H1 (cell line): ENCODE results near the gene HES4. TPM values are rescaled to one million over a fixed set of nuclear protein-coding genes. Genes with fewer than 3 reads are reported as not detected.

ENCODE experiments used
- CTCF ChIA-PET: fragments of 300-600 bp; sonication (Branson Sonifier 250); formaldehyde crosslinking; loops from one replicate; lab custom pipeline; 2021; ENCODE audit not compliant: partially characterized antibody; lab: Charles Lee
- POLR2A ChIA-PET: fragments of 300-600 bp; sonication (Branson Sonifier 250); formaldehyde crosslinking; loops from one replicate; lab custom pipeline; 2021; ENCODE audit warnings: inconsistent platforms; ENCODE audit not compliant: partially characterized antibody; lab: Charles Lee
- DNase-seq, 2 experiments: peaks; one replicate each; pipeline versions ENCODE4 v3.0.0 to v3.0.0-alpha.2; 2010 to 2022; ENCODE audit warnings: low spot score in 2 of 2, low read depth in 1 of 2, mixed read lengths in 1 of 2
- FAIRE-seq: peaks from 2 replicates; lab custom pipeline; 2011; peaks lifted over from hg19 to GRCh38; lab: Jason Lieb, UNC
- H2AFZ ChIP-seq: 2 replicates; pipeline ENCODE4 v1.8.1; 2012; ENCODE audit warnings: low read length, inconsistent platforms
- H2AK5ac ChIP-seq: 2 replicates; pipeline ENCODE4 v1.6.1; 2013; ENCODE audit warnings: low read depth, low read length
- H2BK120ac ChIP-seq: replicated peaks from 2 replicates; pipeline ENCODE3; 2013; ENCODE audit warnings: low read depth, low read length, inconsistent platforms
- H2BK12ac ChIP-seq: 2 replicates; pipeline ENCODE4 v1.6.1; 2013; ENCODE audit warnings: low read depth, low read length
- H2BK15ac ChIP-seq: 2 replicates; pipeline ENCODE4 v1.6.1; 2013; ENCODE audit warnings: low read length
- H2BK20ac ChIP-seq: 2 replicates; pipeline ENCODE4 v1.6.1; 2013; ENCODE audit warnings: low read length
- H2BK5ac ChIP-seq: 2 replicates; pipeline ENCODE4 v1.6.1; 2013; ENCODE audit warnings: low read depth, low read length
- H3K14ac ChIP-seq: 2 replicates; pipeline ENCODE4 v1.6.1; 2013; ENCODE audit warnings: inconsistent platforms; ENCODE audit not compliant: insufficient read length
- H3K18ac ChIP-seq: 2 replicates; pipeline ENCODE4 v1.6.1; 2013; ENCODE audit warnings: low read length; ENCODE audit errors: extremely low read depth
- H3K23ac ChIP-seq: 2 replicates; pipeline ENCODE4 v1.6.1; 2013; ENCODE audit warnings: inconsistent platforms; ENCODE audit not compliant: insufficient read length
- H3K23me2 ChIP-seq: 2 replicates; pipeline ENCODE4 v1.6.1; 2013; ENCODE audit warnings: low read depth, low read length
- H3K27ac ChIP-seq: 2 replicates; pipeline ENCODE4 v1.6.1; 2011; ENCODE audit warnings: low read depth, low read length, inconsistent platforms
- H3K27me3 ChIP-seq, 4 experiments: replicated peaks in 1 of 4; 1 replicate in 1 of 4; 2 replicates in 3 of 4; pipeline versions ENCODE4 v1.6.1 to v1.8.1; 2011 to 2013; ENCODE audit warnings: low read length in 3 of 4, mild to moderate bottlenecking in 3 of 4, inconsistent platforms in 2 of 4, mixed read lengths in 2 of 4, moderate library complexity in 1 of 4; ENCODE audit not compliant: control insufficient read depth in 3 of 4, insufficient read depth in 3 of 4; ENCODE audit errors: extremely low read depth in 1 of 4
- H3K36me3 ChIP-seq, 4 experiments: 2 replicates each; pipeline versions ENCODE4 v1.6.1 to v1.8.1; 2011 to 2013; ENCODE audit warnings: mild to moderate bottlenecking in 4 of 4, low read length in 3 of 4, moderate library complexity in 2 of 4, control low read depth in 1 of 4, inconsistent platforms in 1 of 4; ENCODE audit not compliant: insufficient read depth in 4 of 4, control insufficient read depth in 2 of 4
- H3K4ac ChIP-seq: replicated peaks from 2 replicates; pipeline ENCODE3; 2013; ENCODE audit warnings: low read length, low read depth, mixed read lengths, inconsistent platforms; ENCODE audit not compliant: insufficient read length
- H3K4me1 ChIP-seq, 4 experiments: replicated peaks in 1 of 4; 1 replicate in 1 of 4; 2 replicates in 3 of 4; pipeline versions ENCODE4 v1.6.1 to v1.8.1; 2011 to 2013; ENCODE audit warnings: low read length in 3 of 4, inconsistent platforms in 2 of 4, mixed read lengths in 1 of 4; ENCODE audit not compliant: insufficient read depth in 4 of 4, control insufficient read depth in 3 of 4
- H3K4me2 ChIP-seq, 2 experiments: 2 replicates each; pipeline versions ENCODE4 v1.6.1 to v1.8.1; 2011 to 2013; ENCODE audit warnings: low read depth in 2 of 2, low read length in 2 of 2, control low read depth in 1 of 2, inconsistent platforms in 1 of 2, mild to moderate bottlenecking in 1 of 2; ENCODE audit not compliant: insufficient read depth in 1 of 2
- H3K4me3 ChIP-seq, 4 experiments: fragments of 200-600, 300-600 bp in 1 of 4; sonication (generic), shearing (Covaris generic), sonication (Bioruptor Twin) in 1 of 4; 2 replicates each; pipeline versions ENCODE4 v1.5.1 to v1.8.1; 2011 to 2016; ENCODE audit warnings: low read length in 4 of 4, low read depth in 3 of 4, control low read depth in 2 of 4, inconsistent platforms in 2 of 4, mild to moderate bottlenecking in 2 of 4, mixed read lengths in 1 of 4, moderate library complexity in 1 of 4; ENCODE audit not compliant: insufficient read depth in 2 of 4; ENCODE audit errors: extremely low read depth in 1 of 4
- H3K56ac ChIP-seq: replicated peaks from 2 replicates; pipeline ENCODE3; 2013; ENCODE audit warnings: low read depth, mild to moderate bottlenecking, mixed read lengths, low read length, inconsistent platforms; ENCODE audit not compliant: insufficient read length
- H3K79me1 ChIP-seq: 2 replicates; pipeline ENCODE4 v1.6.1; 2013; ENCODE audit warnings: low read depth, low read length, control low read depth
- H3K79me2 ChIP-seq, 2 experiments: 2 replicates each; pipeline versions ENCODE4 v1.6.1 to v1.8.1; 2012 to 2013; ENCODE audit warnings: low read length in 2 of 2, mild to moderate bottlenecking in 2 of 2, inconsistent platforms in 1 of 2; ENCODE audit not compliant: insufficient read depth in 2 of 2, control insufficient read depth in 1 of 2
- H3K9ac ChIP-seq, 4 experiments: replicated peaks in 1 of 4; 1 replicate in 1 of 4; 2 replicates in 3 of 4; pipeline versions ENCODE4 v1.6.1 to v1.8.1; 2011 to 2013; ENCODE audit warnings: low read depth in 3 of 4, low read length in 3 of 4, control low read depth in 2 of 4, mild to moderate bottlenecking in 2 of 4, moderate library complexity in 2 of 4, inconsistent platforms in 1 of 4; ENCODE audit errors: extremely low read depth in 1 of 4
- H3K9me3 ChIP-seq, 2 experiments: 2 replicates each; pipeline versions ENCODE4 v1.6.1 to v1.8.1; 2012 to 2013; ENCODE audit warnings: mild to moderate bottlenecking in 2 of 2, moderate library complexity in 2 of 2, control low read depth in 1 of 2, inconsistent platforms in 1 of 2, low read depth in 1 of 2, low read length in 1 of 2, mixed read lengths in 1 of 2; ENCODE audit not compliant: insufficient read depth in 2 of 2
- H4K20me1 ChIP-seq, 2 experiments: replicated peaks in 1 of 2; 2 replicates each; pipeline versions ENCODE3 to v1.8.1; 2011 to 2013; ENCODE audit warnings: inconsistent platforms in 2 of 2, low read length in 2 of 2, mild to moderate bottlenecking in 1 of 2; ENCODE audit not compliant: insufficient read depth in 2 of 2, control insufficient read depth in 1 of 2
- H4K5ac ChIP-seq: 2 replicates; pipeline ENCODE4 v1.6.1; 2013; ENCODE audit warnings: low read length, low read depth, mixed read lengths, inconsistent platforms; ENCODE audit not compliant: insufficient read length
- H4K8ac ChIP-seq: 2 replicates; pipeline ENCODE4 v1.8.0; 2013; ENCODE audit warnings: mild to moderate bottlenecking, moderate library complexity, low read length, inconsistent platforms; ENCODE audit not compliant: insufficient read depth; ENCODE audit errors: extremely low read depth
- H4K91ac ChIP-seq: replicated peaks from 2 replicates; pipeline ENCODE3; 2013; ENCODE audit warnings: low read length, mixed read lengths, inconsistent platforms; ENCODE audit not compliant: insufficient read length
- ASH2L ChIP-seq: fragments of 200-600, 300-600 bp; sonication (generic); IDR thresholded peaks from one replicate; pipeline ENCODE4 v1.7.1; 2017; ENCODE audit warnings: low read length
- BCL11A ChIP-seq, 2 experiments: IDR thresholded peaks; one replicate each; pipeline ENCODE4 v1.6.1; 2011; ENCODE audit warnings: low read depth in 2 of 2, low read length in 2 of 2, mild to moderate bottlenecking in 2 of 2
- BRCA1 ChIP-seq: IDR thresholded peaks from 2 replicates; pipeline ENCODE4 v1.6.1; 2012; ENCODE audit warnings: low read depth, low read length, improper control_type of control experiment
- HDAC6 ChIP-seq: IDR thresholded peaks from one replicate; pipeline ENCODE4 v1.7.1; 2012; ENCODE audit warnings: low read depth, mild to moderate bottlenecking, inconsistent platforms, low read length, moderate library complexity
- KDM1A ChIP-seq: fragments of 200-600, 300-600 bp; sonication (generic); IDR thresholded peaks from 2 replicates; pipeline ENCODE4 v1.7.1; 2016; ENCODE audit warnings: mild to moderate bottlenecking, low read length, borderline replicate concordance
- WGBS, 2 experiments: shearing (Covaris generic) in 1 of 2; methylation state at CpG; one replicate each; pipeline versions ENCODE4 v1.1.6 to v1.1.7; 2013 to 2015; ENCODE audit warnings: low lambda C conversion rate in 2 of 2, mixed read lengths in 2 of 2, inconsistent platforms in 1 of 2, low coverage in 1 of 2, missing lambda C conversion rate in 1 of 2; ENCODE audit not compliant: insufficient replicate concordance in 2 of 2, insufficient coverage in 1 of 2, insufficient read length in 1 of 2; ENCODE audit errors: extremely low coverage in 1 of 2, missing lambda C conversion rate in 1 of 2; 5-methylcytosine and 5-hydroxymethylcytosine counted together
- polyA plus RNA-seq, 7 experiments: library from polyadenylated mRNA; depleted of rRNA in 3 of 7; stranded (reverse) in 5 of 7; unstranded in 2 of 7; fragments of >200 nt in 5 of 7; fragments of 200-250 nt in 2 of 7; gene quantifications; 1 replicate in 5 of 7; 2 replicates in 1 of 7; 4 replicates in 1 of 7; pipeline versions ENCODE4 v1.2.1 to v1.2.3, GENCODE V29; 2011 to 2013; ENCODE audit warnings: missing spikeins in 2 of 7, mixed read lengths in 2 of 7
- total RNA-seq: library from RNA; stranded (reverse); fragmentation: NEBNext Ultra II Directional; extraction: Animal tissue kit (Norgen Biotek cat#: 25700); gene quantifications from 2 replicates; pipeline ENCODE4 v1.2.1, GENCODE V29; 2021
- TF ChIP-seq, protein P1 (sequence below): IDR thresholded peaks from 2 replicates; pipeline ENCODE4 v1.6.1; 2012; ENCODE audit warnings: low read length, inconsistent platforms

HES4 gene
- total and polyA plus RNA-seq, 2 of the 8 experiments (the other 6 are each of a cell fraction or from before 2014, with no cell fraction given): 2.8 to 3.5 TPM

DNA sequence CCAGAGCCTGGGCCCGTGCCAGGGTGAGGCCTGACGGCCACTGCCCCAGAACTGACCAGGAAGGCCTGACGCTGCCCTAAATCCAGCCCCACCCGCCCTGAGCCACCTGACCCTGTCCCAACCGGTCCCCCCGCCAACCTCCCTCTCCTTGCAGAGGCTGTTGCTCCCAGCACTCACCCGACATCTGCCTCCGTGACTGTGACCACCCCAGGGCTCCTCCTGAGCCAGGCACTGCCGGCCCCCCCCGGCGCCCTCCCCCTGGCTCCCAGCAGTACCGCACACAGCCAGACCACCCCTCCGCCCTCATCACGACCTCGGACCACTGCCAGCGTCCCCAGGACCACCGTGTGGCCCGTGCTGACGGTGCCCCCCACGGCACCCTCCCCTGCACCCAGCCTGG lies 46.3 kb upstream of the HES4 start:
- H3K14ac ChIP-seq: no peak overlapping the region
- H3K56ac ChIP-seq: no peak overlapping the region
- no peak overlapping the region for H3K23ac ChIP-seq
- no peak overlapping the region for H2BK12ac ChIP-seq
- H2BK5ac ChIP-seq: no peak overlapping the region
- H4K91ac ChIP-seq: no peak overlapping the region
- DNase-seq (no peak), FAIRE-seq (no peak)
- H4K8ac ChIP-seq: no peak overlapping the region
- H4K20me1 ChIP-seq: peaks cover 13 to 25% of the 10 kb centered on the region in 2 experiments
- H2BK20ac ChIP-seq: no peak overlapping the region
- no peaks in the 10 kb centered on the region for H3K23me2 ChIP-seq
- H2AK5ac ChIP-seq: no peak overlapping the region
- no peaks in the 10 kb centered on the region for H3K27me3 ChIP-seq
- peaks cover 6 to 76% (median 27%) of the 10 kb centered on the region in 4 experiments for H3K36me3 ChIP-seq
- H2BK120ac ChIP-seq: no peak overlapping the region
- H3K18ac ChIP-seq: no peak overlapping the region
- no peak overlapping the region for H3K27ac ChIP-seq
- H3K4ac ChIP-seq: no peak overlapping the region
- no peak overlapping the region for H3K4me2 ChIP-seq
- no peak overlapping the region for H3K4me3 ChIP-seq
- 0 out of 7 replicates have a peak, but pooled peaks cover 0 to 2% (median 0%) of the 10 kb centered on the region in 4 experiments for H3K4me1 ChIP-seq
- CTCF ChIA-PET: no interaction called here
- no peak overlapping the region for H2BK15ac ChIP-seq
- POLR2A ChIA-PET: interaction anchor here (1.0 to 3.8 kb wide), 3 partner anchors 10 to 15 kb away, joined by 3 to 19 read pairs (median 4); no protein-coding TSS in a partner anchor
- H2AFZ ChIP-seq: no peak overlapping the region
- peaks cover 4% of the 10 kb centered on the region; the same call in 1 of the 2 replicates for H3K79me1 ChIP-seq
- no peak overlapping the region for H4K5ac ChIP-seq
- no peaks in the 10 kb centered on the region for H3K9me3 ChIP-seq
- no peaks in the 10 kb centered on the region for H3K79me2 ChIP-seq
- 95% methylated on average over 15 of the region's 20 CpGs; no CpG with 5 or more reads in 1 of the 2 experiments for WGBS, 2 experiments
- TF ChIP-seq, protein P1, sequence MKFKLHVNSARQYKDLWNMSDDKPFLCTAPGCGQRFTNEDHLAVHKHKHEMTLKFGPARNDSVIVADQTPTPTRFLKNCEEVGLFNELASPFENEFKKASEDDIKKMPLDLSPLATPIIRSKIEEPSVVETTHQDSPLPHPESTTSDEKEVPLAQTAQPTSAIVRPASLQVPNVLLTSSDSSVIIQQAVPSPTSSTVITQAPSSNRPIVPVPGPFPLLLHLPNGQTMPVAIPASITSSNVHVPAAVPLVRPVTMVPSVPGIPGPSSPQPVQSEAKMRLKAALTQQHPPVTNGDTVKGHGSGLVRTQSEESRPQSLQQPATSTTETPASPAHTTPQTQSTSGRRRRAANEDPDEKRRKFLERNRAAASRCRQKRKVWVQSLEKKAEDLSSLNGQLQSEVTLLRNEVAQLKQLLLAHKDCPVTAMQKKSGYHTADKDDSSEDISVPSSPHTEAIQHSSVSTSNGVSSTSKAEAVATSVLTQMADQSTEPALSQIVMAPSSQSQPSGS: no peak
- no peak for TF ChIP-seq ASH2L
- TF ChIP-seq BCL11A (IDR thresholded peaks at IDR 0.05; ENCODE audit: low read depth in 2 of 2, low read length in 2 of 2): no peak
- no peak for TF ChIP-seq KDM1A
- no peak for TF ChIP-seq BRCA1
- no peak for TF ChIP-seq HDAC6
- H3K9ac ChIP-seq: no peak overlapping the region
